Karpas-422 (cell line): Measurements from ENCODE around the gene RPL26. TPM values are rescaled to one million over a fixed set of nuclear protein-coding genes. Genes with fewer than 3 reads are reported as not detected.

ENCODE experiments used
- DNase-seq: peaks from one replicate; pipeline ENCODE4 v3.0.0-alpha.2; 2015
- H2AFZ ChIP-seq: fragments of 200-600 bp; sonication (generic); 2 replicates; pipeline ENCODE4 v1.6.1; 2014; ENCODE audit warnings: antibody characterized with exemption, low read length, mixed read lengths
- H3K27ac ChIP-seq: fragments of 200-600 bp; sonication (generic); 2 replicates; pipeline ENCODE4 v1.5.1; 2014; ENCODE audit warnings: mild to moderate bottlenecking, low read length, moderate library complexity
- H3K27me3 ChIP-seq: fragments of 200-600 bp; sonication (generic); 2 replicates; pipeline ENCODE4 v1.6.1; 2014; ENCODE audit warnings: low read length, mixed read lengths
- H3K36me3 ChIP-seq: fragments of 200-600 bp; sonication (generic); 2 replicates; pipeline ENCODE4 v1.6.1; 2014; ENCODE audit warnings: low read length, mixed read lengths; ENCODE audit not compliant: insufficient read depth
- H3K4me1 ChIP-seq: fragments of 200-600 bp; sonication (generic); 2 replicates; pipeline ENCODE4 v1.6.1; 2014; ENCODE audit warnings: mild to moderate bottlenecking, low read length, mixed read lengths
- H3K4me2 ChIP-seq: fragments of 200-600 bp; sonication (generic); 2 replicates; pipeline ENCODE4 v1.6.1; 2014; ENCODE audit warnings: low read length, low read depth, mild to moderate bottlenecking; ENCODE audit not compliant: poor library complexity, severe bottlenecking
- H3K4me3 ChIP-seq: fragments of 200-600 bp; sonication (generic); 2 replicates; pipeline ENCODE4 v1.5.1; 2014; ENCODE audit warnings: mild to moderate bottlenecking, antibody characterized with exemption, low read length, mixed read lengths
- H3K79me2 ChIP-seq: fragments of 200-600 bp; sonication (generic); 2 replicates; pipeline ENCODE4 v1.6.1; 2014; ENCODE audit warnings: mild to moderate bottlenecking, low read length, mixed read lengths
- H3K9ac ChIP-seq: fragments of 200-600 bp; sonication (generic); 2 replicates; pipeline ENCODE4 v1.6.0; 2014; ENCODE audit warnings: low read length
- H3K9me2 ChIP-seq: fragments of 200-600 bp; sonication (generic), shearing (Covaris generic); replicated peaks from 2 replicates; pipeline ENCODE4 v1.6.0; 2014; ENCODE audit warnings: mild to moderate bottlenecking, low read length, moderate library complexity; ENCODE audit not compliant: insufficient read depth
- H3K9me3 ChIP-seq: fragments of 300-700, 200-600 bp; sonication (generic); 2 replicates; pipeline ENCODE4 v1.6.1; 2014; ENCODE audit warnings: low read length, mixed read lengths
- H4K20me1 ChIP-seq: fragments of 200-600 bp; sonication (generic); 2 replicates; pipeline ENCODE4 v1.6.1; 2014; ENCODE audit warnings: mild to moderate bottlenecking, antibody characterized with exemption, low read length, low read depth; ENCODE audit not compliant: insufficient read depth
- total RNA-seq: library from RNA; depleted of rRNA; stranded (reverse); fragments of >200 nt; shearing (Covaris generic); gene quantifications from 2 replicates; pipeline ENCODE4 v1.2.3, GENCODE V29; 2014; ENCODE audit warnings: low replicate concordance

RPL26 gene
- total RNA-seq, 1 experiment from 2014 or later, result 4,201 TPM

- Histone ChIP-seq H3K9ac (no peak overlapping the region), H3K4me1 (no peaks in the 10 kb centered on the region), H3K36me3 (no peaks in the 10 kb centered on the region), H3K27ac (no peak overlapping the region), H3K79me2 (no peaks in the 10 kb centered on the region), H3K4me3 (no peak overlapping the region), H3K9me3 (no peaks in the 10 kb centered on the region), H3K9me2 (no peaks in the 10 kb centered on the region), H4K20me1 (no peaks in the 10 kb centered on the region), H3K27me3 (no peaks in the 10 kb centered on the region), H3K4me2 (no peak overlapping the region), H2AFZ (no peak overlapping the region)
- DNase-seq, result no peak
Measured at GRCh38 chr17:8368193-8368592, 14.8 kb downstream of the RPL26 start.

- no peak overlapping the region for H3K27ac ChIP-seq
- no peaks in the 10 kb centered on the region for H3K9me2 ChIP-seq
- H3K4me1 ChIP-seq, result no peaks in the 10 kb centered on the region
- no peaks in the 10 kb centered on the region for H3K79me2 ChIP-seq
- no peaks in the 10 kb centered on the region for H4K20me1 ChIP-seq
- no peak overlapping the region for H3K4me2 ChIP-seq
- H3K27me3 ChIP-seq, result no peaks in the 10 kb centered on the region
- no peak for DNase-seq
- no peaks in the 10 kb centered on the region for H3K9me3 ChIP-seq
- H2AFZ ChIP-seq, result no peak overlapping the region
- H3K4me3 ChIP-seq, result no peak overlapping the region
- no peaks in the 10 kb centered on the region for H3K36me3 ChIP-seq
- H3K9ac ChIP-seq, result no peak overlapping the region
Measured at GRCh38 chr17:8366231-8366630, 16.8 kb downstream of the RPL26 start.

GRCh38 chr17:8365143-8365542, 17.9 kb downstream of the RPL26 start:
- Histone ChIP-seq H3K27ac (no peak overlapping the region), H3K9me3 (no peaks in the 10 kb centered on the region), H3K36me3 (no peaks in the 10 kb centered on the region), H3K79me2 (no peaks in the 10 kb centered on the region), H3K27me3 (no peaks in the 10 kb centered on the region), H2AFZ (no peak overlapping the region), H4K20me1 (no peaks in the 10 kb centered on the region), H3K4me3 (no peak overlapping the region), H3K4me2 (no peak overlapping the region), H3K9ac (no peak overlapping the region), H3K9me2 (no peaks in the 10 kb centered on the region), H3K4me1 (no peaks in the 10 kb centered on the region)
- DNase-seq, result no peak

- Histone ChIP-seq H3K27ac (no peak overlapping the region), H4K20me1 (no peaks in the 10 kb centered on the region)
Measured at GRCh38 chr17:8362651-8363332, 20.2 kb downstream of the RPL26 start.

GRCh38 chr17:8360751-8361150, 22.2 kb downstream of the RPL26 start:
- H3K27me3 ChIP-seq, result no peaks in the 10 kb centered on the region
- H2AFZ ChIP-seq, result peak overlapping the region; percentile 10; the same call in 1 of the 2 replicates

More at GRCh38 chr17:8362651-8363332, 20.2 kb downstream of the RPL26 start:
- Histone ChIP-seq H2AFZ (no peak overlapping the region), H3K79me2 (no peaks in the 10 kb centered on the region), H3K27me3 (no peaks in the 10 kb centered on the region), H3K9ac (no peak overlapping the region), H3K9me2 (no peaks in the 10 kb centered on the region), H3K4me1 (no peaks in the 10 kb centered on the region), H3K4me3 (no peak overlapping the region), H3K36me3 (no peaks in the 10 kb centered on the region), H3K4me2 (no peak overlapping the region), H3K9me3 (no peaks in the 10 kb centered on the region)
- DNase-seq, result no peak

GRCh38 chr17:8360260-8360659, 22.7 kb downstream of the RPL26 start:
- Histone ChIP-seq H3K27ac (no peak overlapping the region), H3K27me3 (no peaks in the 10 kb centered on the region), H2AFZ (no peak overlapping the region), H3K4me2 (no peak overlapping the region), H3K36me3 (no peaks in the 10 kb centered on the region), H4K20me1 (no peaks in the 10 kb centered on the region), H3K4me3 (no peak overlapping the region), H3K9ac (no peak overlapping the region), H3K9me2 (no peaks in the 10 kb centered on the region), H3K9me3 (no peaks in the 10 kb centered on the region), H3K79me2 (no peaks in the 10 kb centered on the region), H3K4me1 (no peaks in the 10 kb centered on the region)
- no peak for DNase-seq

More at GRCh38 chr17:8360751-8361150, 22.2 kb downstream of the RPL26 start:
- no peaks in the 10 kb centered on the region for H3K9me3 ChIP-seq
- no peaks in the 10 kb centered on the region for H3K9me2 ChIP-seq
- no peak overlapping the region for H3K4me3 ChIP-seq
- H3K9ac ChIP-seq, result no peak overlapping the region
- no peaks in the 10 kb centered on the region for H3K4me1 ChIP-seq
- no peak overlapping the region for H3K27ac ChIP-seq
- no peak overlapping the region for H3K4me2 ChIP-seq
- DNase-seq, result no peak
- no peaks in the 10 kb centered on the region for H4K20me1 ChIP-seq
- H3K79me2 ChIP-seq, result no peaks in the 10 kb centered on the region
- H3K36me3 ChIP-seq, result no peaks in the 10 kb centered on the region

GRCh38 chr17:8359769-8360168, 23.2 kb downstream of the RPL26 start:
- no peaks in the 10 kb centered on the region for H3K79me2 ChIP-seq
- no peaks in the 10 kb centered on the region for H3K9me3 ChIP-seq
- H3K27ac ChIP-seq, result no peak overlapping the region
- H3K9me2 ChIP-seq, result no peaks in the 10 kb centered on the region
- no peaks in the 10 kb centered on the region for H3K27me3 ChIP-seq
- no peak overlapping the region for H3K9ac ChIP-seq
- H3K4me1 ChIP-seq, result no peaks in the 10 kb centered on the region
- H3K36me3 ChIP-seq, result no peaks in the 10 kb centered on the region
- no peaks in the 10 kb centered on the region for H4K20me1 ChIP-seq
- no peak overlapping the region for H3K4me2 ChIP-seq
- no peak overlapping the region for H3K4me3 ChIP-seq
- no peak overlapping the region for H2AFZ ChIP-seq
- no peak for DNase-seq

- no peak overlapping the region for H3K4me3 ChIP-seq
- no peaks in the 10 kb centered on the region for H3K27me3 ChIP-seq
- no peaks in the 10 kb centered on the region for H3K36me3 ChIP-seq
- no peak overlapping the region for H3K4me2 ChIP-seq
- H3K4me1 ChIP-seq, result no peaks in the 10 kb centered on the region
- no peaks in the 10 kb centered on the region for H4K20me1 ChIP-seq
- H2AFZ ChIP-seq, result no peak overlapping the region
- H3K27ac ChIP-seq, result no peak overlapping the region
- no peak for DNase-seq
- no peaks in the 10 kb centered on the region for H3K9me3 ChIP-seq
- H3K79me2 ChIP-seq, result no peaks in the 10 kb centered on the region
- H3K9me2 ChIP-seq, result no peaks in the 10 kb centered on the region
- H3K9ac ChIP-seq, result no peak overlapping the region
Measured at GRCh38 chr17:8357910-8358309, 25.1 kb downstream of the RPL26 start.
